Hindlimb muscle (tissue), 1 donor: ENCODE data around the gene GOLGA6C. TPM values are rescaled to one million over a fixed set of nuclear protein-coding genes. Genes with fewer than 3 reads are reported as not detected.
"Not testable (repeated sequence)": the region's sequence is repeated elsewhere in the genome, so short reads cannot be mapped to it uniquely, and the experiment has no call there.

Experiments used
- DNase-seq: peaks from one replicate; pipeline ENCODE4 v3.0.0-alpha.2; 2013
- polyA plus RNA-seq: library from polyadenylated mRNA; unstranded; fragments of 120-200 nt; gene quantifications from one replicate; pipeline ENCODE4 v1.2.1, GENCODE V29; 2013; ENCODE audit not compliant: insufficient read length

The GOLGA6C gene, protein sequence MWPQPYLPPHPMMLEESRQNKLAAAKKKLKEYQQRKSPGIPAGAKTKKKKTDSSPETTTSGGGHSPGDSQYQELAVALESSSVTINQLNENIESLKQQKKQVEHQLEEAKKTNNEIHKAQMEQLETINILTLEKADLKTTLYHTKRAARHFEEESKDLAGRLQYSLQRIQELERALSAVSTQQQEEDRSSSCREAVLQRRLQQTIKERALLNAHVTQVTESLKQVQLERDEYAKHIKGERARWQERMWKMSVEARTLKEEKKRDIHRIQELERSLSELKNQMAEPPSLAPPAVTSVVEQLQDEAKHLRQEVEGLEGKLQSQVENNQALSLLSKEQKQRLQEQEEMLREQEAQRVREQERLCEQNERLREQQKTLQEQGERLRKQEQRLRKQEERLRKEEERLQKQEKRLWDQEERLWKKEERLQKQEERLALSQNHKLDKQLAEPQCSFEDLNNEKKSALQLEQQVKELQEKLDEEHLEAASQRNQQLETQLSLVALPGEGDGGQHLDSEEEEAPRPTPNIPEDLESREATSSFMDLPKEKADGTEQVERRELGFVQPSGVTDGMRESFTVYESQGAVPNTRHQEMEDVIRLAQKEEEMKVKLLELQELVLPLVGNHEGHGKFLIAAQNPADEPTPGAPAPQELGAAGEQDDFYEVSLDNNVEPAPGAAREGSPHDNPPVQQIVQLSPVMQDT
- not detected for polyA plus RNA-seq

DNA sequence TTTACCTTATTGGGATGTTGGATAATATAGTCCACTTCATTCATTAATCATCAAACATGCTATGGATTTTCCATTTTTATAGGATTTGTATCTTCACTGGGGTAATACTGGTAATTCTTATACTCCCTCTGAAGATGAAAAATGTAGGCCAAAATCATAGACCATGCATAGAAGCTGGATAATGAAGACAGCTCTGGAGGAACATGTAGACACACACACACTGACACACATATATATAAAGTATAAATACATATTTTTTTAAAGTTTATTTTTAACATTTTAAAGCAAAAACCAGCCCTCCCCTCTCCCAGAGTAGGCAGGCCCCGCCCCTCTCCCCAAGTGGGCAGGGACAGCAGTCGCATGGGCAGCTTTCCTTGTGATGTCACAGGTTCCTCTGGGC lies at the start of gene GOLGA6C:
Gene GOLGA6C, plus strand, starts transcription at position 301 of the 400 bp plus-strand sequence. CDS start 265 bp downstream, outside the sequence.
- not testable (repeated sequence) for DNase-seq

DNA sequence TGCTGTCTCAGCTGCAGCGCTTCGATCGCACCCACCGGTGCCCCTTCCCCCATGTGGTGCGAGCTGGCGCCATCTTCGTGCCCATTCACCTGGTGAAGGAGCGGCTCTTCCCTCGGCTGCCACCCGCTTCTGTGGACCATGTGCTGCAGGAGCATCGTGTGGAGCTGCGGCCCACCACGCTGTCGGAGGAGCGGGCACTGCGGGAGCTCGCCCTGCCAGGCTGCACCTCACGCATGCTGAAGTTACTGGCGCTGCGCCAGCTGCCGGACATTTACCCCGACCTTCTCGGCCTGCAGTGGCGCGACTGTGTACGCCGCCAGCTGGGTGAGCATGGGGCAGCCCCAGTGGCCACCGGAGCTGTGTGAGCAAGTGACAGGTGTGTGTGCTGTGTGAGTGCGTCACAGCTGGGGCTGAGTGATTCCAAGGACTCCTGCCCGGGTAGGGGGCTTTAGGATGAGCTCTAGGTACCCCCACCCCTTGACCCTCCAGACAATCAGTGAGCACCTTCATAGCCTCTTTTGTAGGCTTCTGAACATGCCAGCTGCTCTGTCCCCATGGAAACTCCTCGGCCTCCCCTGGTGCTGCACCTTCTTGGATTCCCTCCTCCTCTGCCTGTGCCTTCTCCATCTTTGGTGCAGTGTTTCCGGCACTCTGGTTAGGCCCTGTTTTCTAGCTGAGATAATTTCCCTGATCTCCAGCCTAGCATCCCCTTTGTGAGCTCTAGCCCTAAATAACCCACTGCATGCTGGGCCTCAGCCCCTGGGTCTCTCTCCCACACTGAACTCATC lies 49.4 kb upstream of the GOLGA6C start:
- DNase-seq: no peak

DNA sequence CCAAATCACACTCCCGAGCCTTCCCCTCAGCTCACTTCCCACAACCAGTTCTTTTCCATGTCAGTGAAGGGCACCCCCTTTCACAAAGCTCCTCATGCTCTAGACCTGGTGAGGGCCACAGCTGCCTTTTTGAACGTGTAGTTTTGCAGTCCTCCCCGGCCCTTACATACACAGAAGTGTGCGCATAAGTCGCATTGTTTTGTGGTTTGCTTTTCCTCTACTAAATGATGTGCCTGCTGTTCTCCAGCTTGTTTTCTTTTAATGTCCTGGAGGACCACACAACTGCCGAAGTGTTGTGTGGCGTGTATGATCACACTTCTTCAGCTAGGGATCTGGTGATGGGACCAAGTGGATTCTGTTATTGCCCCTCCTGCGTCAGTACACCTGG lies 48.9 kb upstream of the GOLGA6C start:
- no peak for DNase-seq

DNA sequence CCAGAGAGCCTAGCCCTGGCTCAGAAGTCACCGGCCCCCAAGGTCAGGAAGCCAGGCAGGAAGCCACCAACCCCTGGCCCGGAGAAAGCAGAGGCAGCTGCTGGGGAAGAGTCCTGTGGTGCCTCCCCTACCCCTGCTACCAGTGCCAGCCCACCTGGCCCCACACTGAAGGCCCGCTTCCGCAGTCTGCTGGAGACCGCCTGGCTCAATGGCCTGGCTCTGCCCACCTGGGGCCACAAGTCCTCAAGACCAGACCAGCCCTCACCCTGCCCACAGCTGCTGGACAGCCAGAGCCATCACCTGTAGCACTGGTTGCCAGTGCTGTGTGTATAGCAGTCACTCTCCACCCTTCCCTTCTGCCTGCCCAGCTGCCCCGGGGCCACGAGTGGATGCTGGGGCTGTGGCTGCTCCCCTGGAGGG lies 47.3 kb upstream of the GOLGA6C start:
- DNase-seq: no peak

DNA sequence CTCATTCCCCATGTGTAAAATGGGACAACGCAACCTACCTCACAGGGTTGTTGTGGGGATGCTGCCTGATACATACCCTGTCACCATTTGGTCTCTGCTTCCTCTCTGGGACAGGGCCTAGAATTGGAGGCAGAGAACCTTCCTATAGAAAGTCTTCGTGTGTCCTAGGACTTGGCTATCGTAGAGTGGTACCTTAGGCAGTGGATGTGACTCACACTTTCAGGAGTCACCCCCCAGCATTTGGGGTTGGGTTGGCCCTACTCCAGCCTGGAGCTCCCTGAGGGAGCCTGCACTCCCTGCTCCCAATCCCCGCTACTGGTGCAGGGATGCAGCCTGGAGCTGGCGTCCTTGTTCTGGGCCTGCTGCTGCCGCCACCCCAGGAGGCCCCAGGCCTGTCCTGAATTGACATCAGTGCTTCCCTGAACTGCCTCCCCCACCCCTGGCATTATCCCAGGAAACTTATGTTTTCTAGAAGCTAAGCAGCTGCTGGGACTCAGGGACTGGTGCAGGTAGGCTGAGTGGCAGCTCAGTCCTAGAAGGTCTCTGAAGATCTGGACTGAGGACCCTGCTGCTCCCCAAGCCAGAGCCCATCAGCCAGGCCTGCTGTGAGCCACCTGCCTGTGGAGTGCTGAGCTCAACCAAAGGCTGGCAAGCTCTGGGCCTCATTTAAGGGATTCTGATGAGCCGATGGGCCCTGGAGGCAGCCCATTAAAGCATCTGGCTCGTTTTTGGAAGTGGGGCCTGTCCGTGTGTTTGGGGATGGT lies 46.5 kb upstream of the GOLGA6C start:
- DNase-seq: no peak

DNA sequence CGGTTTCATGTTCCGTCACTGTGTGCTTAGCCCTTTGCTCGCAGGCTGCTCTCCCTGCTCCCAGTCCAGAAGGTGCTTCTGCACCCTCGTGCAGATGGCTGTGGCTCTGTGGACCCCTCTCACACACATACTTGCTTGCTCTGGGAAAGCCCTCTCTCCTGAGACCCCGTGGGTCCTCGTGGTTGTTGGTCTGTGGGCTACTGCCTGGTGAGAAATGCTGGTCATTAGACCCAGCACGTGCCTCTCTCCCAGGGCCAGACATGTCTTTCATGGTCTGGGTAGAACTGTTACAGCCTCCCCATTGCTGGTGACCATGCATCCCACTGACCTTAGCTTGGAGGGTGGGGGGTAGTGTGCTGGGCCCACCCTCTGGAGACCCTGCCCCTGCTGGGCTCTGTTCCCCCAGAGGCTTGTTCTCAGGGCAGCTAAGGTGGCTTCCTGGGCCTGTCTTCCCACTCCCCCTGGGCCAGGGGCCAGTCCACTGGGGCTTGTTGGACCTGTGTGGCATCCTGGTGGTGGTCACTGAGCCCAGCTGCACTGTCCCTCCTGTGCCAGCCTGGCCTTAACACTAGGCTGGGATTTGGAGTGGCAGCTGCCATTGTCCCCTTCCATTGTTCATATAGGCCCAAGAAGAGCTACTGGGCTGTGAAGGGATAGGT lies 45.8 kb upstream of the GOLGA6C start:
- no peak for DNase-seq

DNA sequence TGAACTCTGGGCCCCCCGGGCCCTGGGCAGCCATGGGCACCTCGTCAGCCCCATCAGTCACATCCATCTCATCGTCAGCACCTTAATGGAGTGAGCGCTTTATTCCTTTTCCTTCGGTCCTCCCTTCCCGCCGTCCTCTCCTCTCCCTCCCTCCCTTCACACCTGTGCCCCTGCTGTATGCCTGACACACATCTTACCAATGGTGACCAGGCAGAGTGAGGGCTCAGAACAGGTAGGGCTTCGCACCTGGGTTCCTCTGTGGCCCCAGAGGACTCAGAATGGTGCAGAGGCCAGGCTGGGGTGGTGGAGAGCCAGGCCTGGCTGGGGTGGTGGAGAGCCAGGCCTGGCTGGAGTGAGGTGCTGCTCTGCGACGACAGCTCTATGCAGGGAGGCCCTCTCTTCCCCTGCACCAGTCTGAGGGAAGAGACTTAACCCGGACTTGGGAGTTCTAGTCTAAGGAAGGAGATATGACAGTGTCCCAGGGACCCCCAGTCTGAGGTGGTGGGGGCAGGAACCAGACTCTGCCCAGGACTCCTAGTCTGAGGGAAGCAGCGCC lies 44.8 kb upstream of the GOLGA6C start:
- no peak for DNase-seq

DNA sequence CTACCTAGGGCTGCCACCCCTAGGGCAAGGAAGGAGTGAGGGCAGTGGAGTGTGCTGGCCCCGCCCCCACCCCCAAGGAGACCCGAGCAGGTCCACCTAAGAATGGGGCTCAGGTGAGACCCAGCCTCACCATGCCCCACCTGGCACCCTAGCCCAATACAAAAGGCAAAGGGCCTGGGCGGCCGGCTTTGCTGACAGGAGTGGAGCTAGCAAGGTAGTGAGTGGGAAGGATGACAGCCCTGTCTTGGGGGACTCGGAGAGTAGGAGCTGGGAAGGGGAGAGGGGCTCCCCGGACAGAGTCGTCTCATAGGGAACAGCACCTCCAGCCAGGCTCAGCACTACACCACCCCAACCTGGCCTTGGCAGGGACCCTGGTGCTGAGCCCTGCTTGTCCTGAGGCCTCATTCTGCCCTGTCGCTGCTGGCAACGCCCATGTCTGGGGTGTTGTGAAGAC lies 44.3 kb upstream of the GOLGA6C start:
- DNase-seq: no peak

DNA sequence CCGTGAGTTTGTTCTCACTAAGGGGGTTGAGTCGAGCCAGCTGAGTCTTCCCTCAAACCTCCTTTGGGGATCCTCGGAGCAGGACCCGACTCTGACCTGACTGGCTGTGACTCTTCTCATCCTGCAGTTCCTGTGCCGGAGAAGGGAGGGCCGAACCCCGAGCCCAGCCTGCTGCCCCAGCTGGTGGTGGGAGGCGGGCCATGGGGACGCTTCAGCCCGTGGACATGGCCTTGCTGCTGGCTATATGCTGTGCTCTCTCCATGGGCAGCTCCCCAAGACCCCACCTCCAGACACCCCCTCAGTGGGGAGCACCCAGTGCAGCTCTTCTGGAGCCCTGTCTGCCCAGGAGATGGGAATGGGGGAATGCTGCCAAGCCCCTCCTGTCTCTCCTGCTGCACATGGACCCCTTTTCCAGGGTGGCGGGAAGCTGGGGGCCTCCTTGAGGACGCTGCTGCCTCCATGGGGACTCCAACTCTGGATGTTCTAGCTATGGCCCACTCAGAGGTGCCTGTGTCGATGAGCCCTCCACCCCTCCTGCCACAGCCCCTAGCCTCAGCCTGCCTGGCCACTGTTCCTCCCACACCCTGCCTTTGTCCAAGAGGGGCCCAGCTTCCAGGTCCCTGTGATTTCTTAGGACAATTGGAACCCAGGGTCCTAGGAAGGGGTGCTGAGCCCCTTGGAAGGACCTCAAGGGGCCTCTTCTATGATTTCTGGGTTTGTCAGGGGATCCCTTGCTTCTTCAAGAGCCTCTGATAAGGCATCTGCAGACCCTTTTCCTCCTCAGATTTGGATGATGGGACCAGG lies 43.6 kb upstream of the GOLGA6C start:
- DNase-seq: no peak

DNA sequence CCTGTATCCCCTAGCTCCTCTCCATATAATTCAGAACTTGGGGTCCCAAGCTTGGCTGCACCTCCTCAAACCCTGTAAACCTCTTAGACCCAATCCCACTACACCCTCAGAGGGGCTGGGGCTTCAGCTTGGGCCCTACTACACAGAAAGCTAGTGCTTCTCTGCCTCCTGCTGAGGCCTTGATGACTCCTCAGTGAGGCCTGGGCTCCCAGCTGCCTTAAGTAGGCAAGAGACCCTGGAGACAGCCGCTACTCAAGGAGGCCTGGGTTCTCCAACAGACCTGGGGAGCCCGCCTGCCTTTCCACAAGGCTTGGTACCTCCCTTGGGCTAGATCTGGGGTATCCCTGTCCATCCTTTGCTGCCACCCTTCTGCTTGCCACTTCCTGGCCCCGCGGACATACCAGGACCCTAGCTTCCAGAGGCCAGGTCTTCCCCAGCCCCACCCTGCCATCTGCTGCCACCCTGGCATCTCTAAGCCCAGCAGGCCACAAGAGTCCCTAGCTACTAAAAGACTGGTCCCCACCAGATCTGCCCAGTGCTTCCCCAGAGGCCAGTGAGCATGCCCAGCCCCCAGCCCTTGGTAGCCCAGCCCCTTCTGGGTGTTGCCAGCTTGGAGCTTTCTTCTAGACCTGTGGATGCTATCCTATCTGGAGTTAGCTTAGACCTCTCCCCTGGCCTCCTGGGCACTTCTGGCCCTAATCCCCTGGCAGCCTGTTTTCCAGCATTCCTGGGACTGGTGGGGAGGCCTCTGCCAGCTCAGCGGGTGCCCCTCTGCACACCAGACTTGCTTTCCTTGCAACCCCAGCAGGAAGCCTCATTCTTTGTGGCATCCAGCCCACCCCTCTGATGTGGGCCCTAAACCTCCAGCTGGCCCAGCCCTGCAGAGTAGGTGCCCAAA lies 42.8 kb upstream of the GOLGA6C start:
- DNase-seq: no peak

DNA sequence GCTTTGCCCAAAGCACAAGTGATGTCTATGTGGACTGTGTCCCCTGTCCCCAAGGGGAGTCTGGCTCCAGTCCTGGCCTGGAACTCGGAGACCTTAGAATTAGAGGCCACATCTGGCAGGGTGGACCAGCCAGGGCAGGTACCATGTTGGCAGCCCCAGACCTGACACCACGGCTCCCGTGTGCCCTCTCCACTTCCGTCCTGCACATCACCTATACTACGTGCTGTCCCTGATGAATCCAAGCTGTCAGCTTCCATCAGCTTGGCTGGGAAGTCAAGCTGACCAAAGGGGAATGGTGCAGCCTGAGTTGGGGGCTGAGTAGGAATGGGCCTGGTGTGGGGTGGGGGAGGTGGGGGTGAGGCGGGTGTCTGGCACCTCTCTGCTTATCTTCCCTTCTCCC lies 41.1 kb upstream of the GOLGA6C start:
- no peak for DNase-seq

DNA sequence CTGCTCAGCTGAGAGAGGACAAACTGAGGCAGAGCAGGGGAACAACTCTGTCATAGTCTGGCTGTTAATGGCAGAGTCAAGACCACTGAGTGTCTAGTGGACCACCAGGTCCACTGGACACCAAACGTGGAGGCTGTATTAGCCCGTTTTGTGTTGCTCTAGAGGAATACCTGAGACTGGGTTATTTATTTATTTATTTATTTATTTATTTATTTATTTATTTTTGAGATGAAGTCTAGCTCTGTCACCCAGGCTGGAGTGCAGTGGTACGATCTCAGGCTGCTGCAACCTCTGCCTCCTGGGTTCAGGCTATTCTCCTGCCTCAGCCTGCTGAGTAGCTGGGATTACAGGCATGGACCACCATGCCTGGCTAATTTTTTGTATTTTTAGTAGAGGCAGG lies 40.6 kb upstream of the GOLGA6C start:
- DNase-seq: not testable (repeated sequence)

DNA sequence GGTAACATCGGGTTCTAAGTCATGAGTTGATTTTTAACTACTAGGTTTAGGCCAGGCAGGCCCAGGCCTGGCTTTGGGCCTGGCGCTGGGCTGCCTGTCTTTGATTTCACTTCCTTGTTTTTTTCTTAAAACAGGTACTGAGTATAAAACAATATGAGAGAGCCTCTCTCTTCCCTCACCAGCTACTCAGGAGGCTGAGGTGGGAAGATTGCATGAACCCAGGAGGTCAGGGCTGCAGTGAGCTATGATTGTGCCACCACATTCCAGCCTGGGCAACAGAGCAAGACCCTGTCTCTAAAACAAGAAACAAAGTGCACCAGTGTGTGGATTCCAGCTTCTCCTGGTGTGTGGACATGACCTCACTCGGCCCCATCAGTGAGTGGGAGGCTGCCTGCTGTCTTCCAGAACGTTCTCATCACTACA lies 38.6 kb upstream of the GOLGA6C start:
- DNase-seq: not testable (repeated sequence)

DNA sequence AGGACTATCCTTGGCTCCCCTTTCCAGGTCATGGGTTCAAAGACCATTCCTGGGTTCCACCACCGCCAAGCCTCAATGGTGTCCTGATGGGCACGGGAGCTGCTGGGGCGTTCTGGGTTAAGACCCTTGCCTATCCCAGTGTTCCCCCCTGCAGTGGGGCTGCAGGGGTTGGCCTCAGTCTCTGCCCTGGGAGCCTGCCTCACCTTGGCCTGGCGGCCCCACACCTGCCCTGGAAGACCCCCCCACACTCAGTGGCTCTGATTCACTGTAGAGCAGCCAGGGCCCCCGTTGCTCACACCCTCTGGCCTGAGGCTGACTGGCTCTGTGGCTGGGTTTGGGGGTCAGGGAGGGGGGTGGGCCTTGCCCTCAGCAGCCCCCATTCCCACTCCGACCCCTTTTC lies 34.4 kb upstream of the GOLGA6C start:
- no peak for DNase-seq

DNA sequence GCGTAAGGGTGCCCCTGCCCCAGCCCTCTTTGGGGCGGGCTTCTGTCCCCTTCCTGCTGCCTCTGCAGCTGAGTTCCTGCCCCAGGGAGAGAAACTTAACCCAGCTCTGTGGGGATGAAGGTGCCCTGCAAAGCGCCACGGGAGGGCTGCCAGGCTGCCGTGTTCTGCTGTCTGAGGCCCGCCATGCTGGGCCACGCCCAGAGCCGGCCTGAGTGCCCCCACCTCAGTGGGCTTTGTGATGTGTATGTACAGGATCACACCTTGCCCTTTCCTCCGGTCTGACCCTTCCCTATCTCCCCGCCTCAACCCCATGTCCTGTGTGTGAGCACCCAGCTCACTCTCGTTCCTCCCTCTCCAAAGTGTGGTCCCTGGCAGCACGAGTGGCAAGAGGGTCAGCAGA lies 33.9 kb upstream of the GOLGA6C start:
- DNase-seq: no peak

DNA sequence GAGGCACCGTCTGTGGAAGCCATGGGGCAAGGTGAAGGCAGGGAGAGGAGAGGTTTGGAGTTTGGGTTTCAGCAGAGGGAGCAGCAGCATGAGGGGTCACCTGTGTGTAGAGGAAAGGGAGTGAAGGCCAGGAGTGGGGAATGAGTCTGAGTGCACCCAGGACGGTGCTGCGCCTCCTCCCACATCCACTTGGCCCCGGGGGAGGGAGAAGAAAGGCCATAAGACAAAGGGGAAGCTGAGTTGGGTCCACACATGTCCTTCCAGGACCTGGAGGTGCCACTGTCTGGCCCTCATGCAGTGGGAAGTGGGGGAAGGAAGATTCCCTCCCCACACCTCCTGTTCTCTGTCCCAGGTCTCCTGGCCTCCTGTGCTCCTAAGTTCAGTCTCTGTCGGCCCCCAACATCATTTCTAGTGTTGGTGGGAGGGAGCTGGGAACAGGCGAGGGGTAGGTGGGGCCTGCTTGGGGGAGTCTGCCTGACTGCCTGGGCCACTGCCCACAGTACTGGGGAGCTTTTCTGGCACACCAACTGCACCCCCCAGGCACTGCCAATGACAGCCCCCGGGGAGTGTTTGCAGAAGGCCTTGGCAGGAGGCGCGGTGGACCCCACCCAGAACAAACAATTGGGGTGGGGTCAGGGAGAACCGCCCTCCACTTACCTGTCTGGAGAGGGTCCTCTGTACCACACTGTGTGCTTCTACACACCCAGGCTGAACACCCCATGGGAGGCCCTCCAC lies 32.9 kb upstream of the GOLGA6C start:
- DNase-seq: not testable (repeated sequence)

DNA sequence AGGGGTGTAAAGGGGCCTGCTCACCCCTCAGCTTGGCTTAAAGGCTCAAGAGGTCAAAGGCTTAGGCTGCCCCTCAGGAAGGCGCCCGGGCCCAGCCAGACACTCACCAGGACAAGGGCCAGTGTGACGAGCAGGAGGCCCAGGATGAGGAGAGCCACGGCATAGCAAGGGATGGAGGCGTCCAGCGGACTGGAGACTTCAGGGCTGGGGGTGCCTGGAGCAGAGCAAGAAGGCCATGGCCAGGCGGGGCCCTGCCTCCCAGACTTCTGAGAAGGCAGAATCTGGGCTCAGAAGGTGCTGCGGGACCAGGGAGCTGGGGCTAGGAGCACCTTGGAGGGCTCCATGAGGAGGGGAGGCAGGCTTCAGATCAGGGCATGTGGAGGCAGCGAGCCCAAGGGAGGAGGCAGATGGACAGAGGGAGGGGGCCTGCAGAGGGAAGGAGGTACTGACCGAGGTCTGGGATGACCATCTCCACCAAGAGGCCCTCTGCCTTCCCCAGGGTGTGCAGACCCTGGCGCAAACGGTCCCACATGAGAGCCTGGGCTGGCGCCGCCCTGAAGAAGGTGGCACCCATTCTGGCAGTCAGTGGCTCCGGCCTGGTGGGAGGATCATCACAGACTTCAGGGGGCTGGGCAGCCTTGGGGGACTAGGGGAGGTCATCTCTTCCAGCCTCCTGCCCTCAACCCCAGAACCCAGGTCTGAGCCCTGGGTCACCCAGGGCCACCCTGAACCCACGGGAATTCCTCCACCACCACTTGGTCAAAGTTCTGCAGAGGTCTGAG lies 32.0 kb upstream of the GOLGA6C start:
- no peak for DNase-seq

DNA sequence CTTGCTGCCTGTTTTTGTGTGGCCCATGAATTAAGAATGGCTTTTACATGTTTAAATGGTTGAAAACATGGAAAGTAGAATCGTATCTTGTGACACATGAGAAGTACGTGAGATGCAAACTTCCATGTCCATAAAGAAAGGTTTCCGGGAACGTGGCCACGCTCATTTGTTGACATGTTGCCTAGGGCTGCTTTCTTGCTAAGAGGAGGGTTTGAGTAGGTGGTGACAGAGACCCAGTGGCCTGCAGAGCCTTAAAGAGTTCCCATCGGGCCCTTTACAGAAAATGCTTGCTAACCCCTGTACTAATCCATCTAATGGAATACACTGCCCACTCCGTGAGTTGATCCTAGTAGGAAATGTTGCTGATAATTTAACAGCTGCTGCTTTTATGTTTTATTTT lies 31.0 kb upstream of the GOLGA6C start:
- DNase-seq: not testable (repeated sequence)
